Liver (tissue), 9 donors: ENCODE measurements around the gene OR11L1. TPM values are rescaled to one million over a fixed set of nuclear protein-coding genes. Genes with fewer than 3 reads are reported as not detected.

Experiments
- DNase-seq: peaks from one replicate; pipeline ENCODE4 v3.0.0-alpha.2; 2017; ENCODE audit warnings: low spot score
- H3K27ac ChIP-seq, 2 donors: one replicate each; pipeline ENCODE4 v1.7.0; 2013; ENCODE audit warnings: inconsistent platforms in 2 of 2, low read length in 2 of 2, control low read depth in 1 of 2, low read depth in 1 of 2, mild to moderate bottlenecking in 1 of 2
- H3K27me3 ChIP-seq, 4 donors: one replicate each; pipeline versions ENCODE4 v1.6.1 to v1.7.0; 2013; ENCODE audit warnings: low read length in 3 of 4, inconsistent platforms in 1 of 4, mild to moderate bottlenecking in 1 of 4, moderate library complexity in 1 of 4; ENCODE audit not compliant: control insufficient read depth in 4 of 4, insufficient read depth in 4 of 4
- H3K36me3 ChIP-seq, 4 donors: one replicate each; pipeline versions ENCODE4 v1.6.1 to v1.7.0; 2013; ENCODE audit warnings: low read length in 3 of 4, mild to moderate bottlenecking in 3 of 4, low read depth in 1 of 4, moderate library complexity in 1 of 4; ENCODE audit not compliant: control insufficient read depth in 4 of 4, insufficient read depth in 3 of 4
- H3K4me1 ChIP-seq, 4 donors: one replicate each; pipeline versions ENCODE4 v1.6.1 to v1.7.0; 2013; ENCODE audit warnings: low read length in 3 of 4, mild to moderate bottlenecking in 3 of 4, moderate library complexity in 1 of 4; ENCODE audit not compliant: control insufficient read depth in 4 of 4, insufficient read depth in 4 of 4
- H3K4me3 ChIP-seq, 3 donors: one replicate each; pipeline versions ENCODE4 v1.6.1 to v1.7.0; 2013; ENCODE audit warnings: low read length in 3 of 3, control low read depth in 1 of 3, low read depth in 1 of 3, mild to moderate bottlenecking in 1 of 3
- H3K9ac ChIP-seq, 2 donors: one replicate each; pipeline ENCODE4 v1.7.0; 2013; ENCODE audit warnings: low read length in 2 of 2, mild to moderate bottlenecking in 2 of 2, moderate library complexity in 2 of 2, control low read depth in 1 of 2, low read depth in 1 of 2
- H3K9me3 ChIP-seq, 4 donors: one replicate each; pipeline versions ENCODE4 v1.6.1 to v1.7.0; 2013; ENCODE audit warnings: low read length in 3 of 4; ENCODE audit not compliant: control insufficient read depth in 4 of 4
- EGR1 ChIP-seq, 2 donors: IDR thresholded peaks; 2 replicates each; pipeline ENCODE4 v1.6.1; 2016 to 2018; ENCODE audit warnings: antibody characterized with exemption in 2 of 2, low read depth in 2 of 2
- FOXA1 ChIP-seq: IDR thresholded peaks from 2 replicates; pipeline ENCODE4 v1.6.1; 2016; ENCODE audit warnings: antibody characterized with exemption
- FOXA2 ChIP-seq: IDR thresholded peaks from 2 replicates; pipeline ENCODE4 v1.6.1; 2016; ENCODE audit warnings: antibody characterized with exemption
- GABPA ChIP-seq, 2 donors: IDR thresholded peaks in 1 of 2; conservative IDR thresholded peaks in 1 of 2; 2 replicates each; pipeline ENCODE4 v1.6.1; 2016; ENCODE audit warnings: antibody characterized with exemption in 2 of 2, mild to moderate bottlenecking in 1 of 2, moderate library complexity in 1 of 2
- HNF4A ChIP-seq, 2 donors: conservative IDR thresholded peaks; 2 replicates each; pipeline ENCODE4 v1.6.1; 2016; ENCODE audit warnings: antibody characterized with exemption in 2 of 2, mild to moderate bottlenecking in 2 of 2
- JUND ChIP-seq, 2 donors: IDR thresholded peaks; 2 replicates each; pipeline ENCODE4 v1.6.1; 2016; ENCODE audit warnings: antibody characterized with exemption in 2 of 2
- NR2F2 ChIP-seq: IDR thresholded peaks from 2 replicates; pipeline ENCODE4 v1.6.1; 2016; ENCODE audit warnings: antibody characterized with exemption
- RAD21 ChIP-seq, 2 donors: IDR thresholded peaks; 2 replicates each; pipeline ENCODE4 v1.6.1; 2016; ENCODE audit warnings: antibody characterized with exemption in 2 of 2, mild to moderate bottlenecking in 2 of 2
- RXRA ChIP-seq, 2 donors: IDR thresholded peaks; 2 replicates each; pipeline ENCODE4 v1.6.1; 2017 to 2018; ENCODE audit warnings: antibody characterized with exemption in 2 of 2, mild to moderate bottlenecking in 1 of 2
- SP1 ChIP-seq: IDR thresholded peaks from 2 replicates; pipeline ENCODE4 v1.6.1; 2018; ENCODE audit warnings: antibody characterized with exemption, mild to moderate bottlenecking
- YY1 ChIP-seq: IDR thresholded peaks from 2 replicates; pipeline ENCODE4 v1.6.1; 2016; ENCODE audit warnings: antibody characterized with exemption, mild to moderate bottlenecking
- WGBS: extraction: QIAGEN DNeasy Blood & Tissue Kit; methylation state at CpG from one replicate; pipeline ENCODE4 v1.1.7; 2013; 5-methylcytosine and 5-hydroxymethylcytosine counted together
- polyA plus RNA-seq, 2 donors: library from polyadenylated mRNA; stranded (reverse) in 1 of 2; unstranded in 1 of 2; fragments of 200-250 nt in 1 of 2; fragments of >200 nt in 1 of 2; fragmentation: Nextera tagmentation in 1 of 2; extraction: Ambion mirVana in 1 of 2; gene quantifications; one replicate each; pipeline versions ENCODE4 v1.2.1 to v1.2.3, GENCODE V29; 2013 to 2015
- total RNA-seq, 2 donors: library from RNA; depleted of rRNA; stranded (reverse); fragments of >200 nt; gene quantifications; one replicate each; pipeline ENCODE4 v1.2.3, GENCODE V29; 2014
- TF ChIP-seq, protein P1 (sequence below): IDR thresholded peaks from 2 replicates; pipeline ENCODE4 v1.6.1; 2016; ENCODE audit warnings: antibody characterized with exemption
- TF ChIP-seq, protein P2 (sequence below): fragments of 150-350 bp; IDR thresholded peaks from 2 replicates; pipeline ENCODE4 v1.5.1; 2017; ENCODE audit warnings: improper control_type of control experiment, low read depth, low read length; ENCODE audit not compliant: missing input control
- TF ChIP-seq, protein P3 (sequence below): IDR thresholded peaks from 2 replicates; pipeline ENCODE4 v1.6.1; 2016; ENCODE audit warnings: antibody characterized with exemption, mild to moderate bottlenecking
- TF ChIP-seq, protein P4 (sequence below): IDR thresholded peaks from 2 replicates; pipeline ENCODE4 v1.6.1; 2016; ENCODE audit warnings: antibody characterized with exemption
- donor health status: healthy.
- donor health status: healthy.
- donor health status: healthy.
- donor health status: healthy.
- donor health status: healthy.

Gene OR11L1
- total and polyA plus RNA-seq, 4 donors = not detected

DNA sequence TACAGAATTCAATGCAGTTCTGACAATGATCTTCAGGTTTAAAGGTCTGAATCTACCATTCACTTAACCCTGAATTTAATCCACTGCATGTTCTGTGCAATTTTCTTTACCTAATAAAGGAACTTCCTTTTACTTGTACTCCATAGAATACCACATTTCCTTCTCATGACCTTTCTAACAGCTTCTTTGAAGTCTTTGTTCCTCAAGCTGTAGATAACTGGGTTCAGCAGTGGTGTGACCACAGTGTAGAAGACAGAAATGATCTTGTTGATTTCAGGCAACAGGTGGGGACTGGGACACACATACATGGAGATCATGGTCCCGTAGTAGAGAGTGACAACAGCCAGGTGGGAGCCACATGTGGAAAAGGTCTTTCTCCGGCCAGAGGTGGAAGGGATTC is 878 bp downstream of the OR11L1 start:
- Histone ChIP-seq H3K4me3 (no peak overlapping the region), H3K9me3 (no peaks in the 10 kb centered on the region), H3K36me3 (no peaks in the 10 kb centered on the region), H3K9ac (no peak overlapping the region), H3K27ac (no peak overlapping the region), H3K27me3 (no peaks in the 10 kb centered on the region), H3K4me1 (no peaks in the 10 kb centered on the region)
- TF ChIP-seq YY1 (no peak), EGR1 (IDR thresholded peaks at IDR 0.05; ENCODE audit: low read depth in 2 of 2) (no peak), RXRA (IDR thresholded peaks at IDR 0.05) (no peak), SP1 (no peak), GABPA (IDR thresholded peaks at IDR 0.05 in 1 of 2, conservative IDR thresholded peaks at IDR 0.05 in 1 of 2) (no peak), HNF4A (conservative IDR thresholded peaks at IDR 0.05) (no peak), JUND (IDR thresholded peaks at IDR 0.05) (no peak), FOXA2 (no peak)
- TF ChIP-seq, protein P1, sequence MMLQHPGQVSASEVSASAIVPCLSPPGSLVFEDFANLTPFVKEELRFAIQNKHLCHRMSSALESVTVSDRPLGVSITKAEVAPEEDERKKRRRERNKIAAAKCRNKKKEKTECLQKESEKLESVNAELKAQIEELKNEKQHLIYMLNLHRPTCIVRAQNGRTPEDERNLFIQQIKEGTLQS = no peak
- TF ChIP-seq, protein P2, sequence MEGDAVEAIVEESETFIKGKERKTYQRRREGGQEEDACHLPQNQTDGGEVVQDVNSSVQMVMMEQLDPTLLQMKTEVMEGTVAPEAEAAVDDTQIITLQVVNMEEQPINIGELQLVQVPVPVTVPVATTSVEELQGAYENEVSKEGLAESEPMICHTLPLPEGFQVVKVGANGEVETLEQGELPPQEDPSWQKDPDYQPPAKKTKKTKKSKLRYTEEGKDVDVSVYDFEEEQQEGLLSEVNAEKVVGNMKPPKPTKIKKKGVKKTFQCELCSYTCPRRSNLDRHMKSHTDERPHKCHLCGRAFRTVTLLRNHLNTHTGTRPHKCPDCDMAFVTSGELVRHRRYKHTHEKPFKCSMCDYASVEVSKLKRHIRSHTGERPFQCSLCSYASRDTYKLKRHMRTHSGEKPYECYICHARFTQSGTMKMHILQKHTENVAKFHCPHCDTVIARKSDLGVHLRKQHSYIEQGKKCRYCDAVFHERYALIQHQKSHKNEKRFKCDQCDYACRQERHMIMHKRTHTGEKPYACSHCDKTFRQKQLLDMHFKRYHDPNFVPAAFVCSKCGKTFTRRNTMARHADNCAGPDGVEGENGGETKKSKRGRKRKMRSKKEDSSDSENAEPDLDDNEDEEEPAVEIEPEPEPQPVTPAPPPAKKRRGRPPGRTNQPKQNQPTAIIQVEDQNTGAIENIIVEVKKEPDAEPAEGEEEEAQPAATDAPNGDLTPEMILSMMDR = no peak
- TF ChIP-seq, protein P3, sequence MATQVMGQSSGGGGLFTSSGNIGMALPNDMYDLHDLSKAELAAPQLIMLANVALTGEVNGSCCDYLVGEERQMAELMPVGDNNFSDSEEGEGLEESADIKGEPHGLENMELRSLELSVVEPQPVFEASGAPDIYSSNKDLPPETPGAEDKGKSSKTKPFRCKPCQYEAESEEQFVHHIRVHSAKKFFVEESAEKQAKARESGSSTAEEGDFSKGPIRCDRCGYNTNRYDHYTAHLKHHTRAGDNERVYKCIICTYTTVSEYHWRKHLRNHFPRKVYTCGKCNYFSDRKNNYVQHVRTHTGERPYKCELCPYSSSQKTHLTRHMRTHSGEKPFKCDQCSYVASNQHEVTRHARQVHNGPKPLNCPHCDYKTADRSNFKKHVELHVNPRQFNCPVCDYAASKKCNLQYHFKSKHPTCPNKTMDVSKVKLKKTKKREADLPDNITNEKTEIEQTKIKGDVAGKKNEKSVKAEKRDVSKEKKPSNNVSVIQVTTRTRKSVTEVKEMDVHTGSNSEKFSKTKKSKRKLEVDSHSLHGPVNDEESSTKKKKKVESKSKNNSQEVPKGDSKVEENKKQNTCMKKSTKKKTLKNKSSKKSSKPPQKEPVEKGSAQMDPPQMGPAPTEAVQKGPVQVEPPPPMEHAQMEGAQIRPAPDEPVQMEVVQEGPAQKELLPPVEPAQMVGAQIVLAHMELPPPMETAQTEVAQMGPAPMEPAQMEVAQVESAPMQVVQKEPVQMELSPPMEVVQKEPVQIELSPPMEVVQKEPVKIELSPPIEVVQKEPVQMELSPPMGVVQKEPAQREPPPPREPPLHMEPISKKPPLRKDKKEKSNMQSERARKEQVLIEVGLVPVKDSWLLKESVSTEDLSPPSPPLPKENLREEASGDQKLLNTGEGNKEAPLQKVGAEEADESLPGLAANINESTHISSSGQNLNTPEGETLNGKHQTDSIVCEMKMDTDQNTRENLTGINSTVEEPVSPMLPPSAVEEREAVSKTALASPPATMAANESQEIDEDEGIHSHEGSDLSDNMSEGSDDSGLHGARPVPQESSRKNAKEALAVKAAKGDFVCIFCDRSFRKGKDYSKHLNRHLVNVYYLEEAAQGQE = no peak
- WGBS = 78% methylated on average over 2 of the region's 2 CpGs
- DNase-seq = no peak

DNA sequence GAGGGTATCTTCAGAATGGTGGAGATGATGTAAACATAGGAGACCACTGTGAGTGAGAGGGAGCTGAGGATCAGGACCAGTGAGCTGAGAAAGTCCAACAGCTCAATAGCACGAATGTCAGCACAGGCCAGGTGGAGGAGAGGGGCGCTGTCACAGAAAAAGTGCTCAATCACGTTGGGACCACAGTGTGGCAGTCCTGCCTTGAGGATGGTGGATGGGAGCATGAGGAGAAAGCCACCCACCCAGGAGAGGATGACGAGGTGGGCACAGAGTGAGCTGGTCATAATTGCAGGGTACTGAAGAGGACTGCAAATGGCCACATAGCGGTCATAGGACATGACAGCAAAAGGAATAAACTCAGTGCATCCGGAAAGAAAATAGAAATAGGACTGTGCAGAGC is 8.1 kb downstream of the OR11L1 start:
- H3K36me3 ChIP-seq = no peaks in the 10 kb centered on the region
- no peak overlapping the region for H3K4me3 ChIP-seq
- no peak overlapping the region for H3K27ac ChIP-seq
- no peaks in the 10 kb centered on the region for H3K27me3 ChIP-seq
- TF ChIP-seq NR2F2 (no peak), GABPA (IDR thresholded peaks at IDR 0.05 in 1 of 2, conservative IDR thresholded peaks at IDR 0.05 in 1 of 2) (no peak), SP1 (no peak), FOXA1 (no peak), EGR1 (IDR thresholded peaks at IDR 0.05; ENCODE audit: low read depth in 2 of 2) (no peak), HNF4A (conservative IDR thresholded peaks at IDR 0.05) (no peak), RAD21 (IDR thresholded peaks at IDR 0.05) (no peak)
- TF ChIP-seq, protein P4, sequence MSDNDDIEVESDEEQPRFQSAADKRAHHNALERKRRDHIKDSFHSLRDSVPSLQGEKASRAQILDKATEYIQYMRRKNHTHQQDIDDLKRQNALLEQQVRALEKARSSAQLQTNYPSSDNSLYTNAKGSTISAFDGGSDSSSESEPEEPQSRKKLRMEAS = no peak
- TF ChIP-seq, protein P1 = no peak
- no peaks in the 10 kb centered on the region for H3K4me1 ChIP-seq
- no peaks in the 10 kb centered on the region for H3K9me3 ChIP-seq
- 56% methylated on average over 6 of the region's 6 CpGs for WGBS
- no peak overlapping the region for H3K9ac ChIP-seq
- no peak for DNase-seq
